CD4-positive, alpha-beta T cell (primary cell): ENCODE data around the gene NEK5. TPM values are rescaled to one million over a fixed set of nuclear protein-coding genes. Genes with fewer than 3 reads are reported as not detected.
A peak's percentile ranks its signal among the peaks of the same experiment; 100 is the strongest.
"Not testable (repeated sequence)": the region's sequence is repeated elsewhere in the genome, so short reads cannot be mapped to it uniquely, and the experiment has no call there.

Experiments used
- ATAC-seq: fragments of 200-7000 bp; cut with Tn5 transposase; one replicate; pipeline ENCODE4 v1.10.0; 2022; ENCODE audit warnings: mild to moderate bottlenecking; ENCODE audit not compliant: poor library complexity
- CTCF ChIA-PET: fragments of 350-600 bp; sonication (Branson Sonifier 250); formaldehyde crosslinking; loops from one replicate; lab custom pipeline; 2021; ENCODE audit warnings: antibody characterized with exemption, inconsistent platforms; lab: Charles Lee
- POLR2A ChIA-PET: fragments of 350-600 bp; sonication (Branson Sonifier 250); formaldehyde crosslinking; loops from one replicate; lab custom pipeline; 2021; ENCODE audit warnings: antibody characterized with exemption, inconsistent platforms; lab: Charles Lee
- DNase-seq, 14 experiments: peaks; one replicate each; pipeline ENCODE4 v3.0.0-alpha.2; 2013 to 2020; ENCODE audit warnings: mixed read lengths in 2 of 14
- H3K27ac ChIP-seq, 2 donors: one replicate each; pipeline versions ENCODE4 v1.5.1 to v1.7.0; 2013; ENCODE audit warnings: low read length in 2 of 2, low read depth in 1 of 2, mild to moderate bottlenecking in 1 of 2
- H3K27me3 ChIP-seq, 2 experiments: 1 replicate in 1 of 2; 2 replicates in 1 of 2; pipeline versions ENCODE4 v1.6.1 to v1.7.0; 2013; ENCODE audit warnings: low read length in 2 of 2, control low read depth in 1 of 2, mild to moderate bottlenecking in 1 of 2, moderate library complexity in 1 of 2; ENCODE audit not compliant: insufficient read depth in 2 of 2, control insufficient read depth in 1 of 2
- H3K36me3 ChIP-seq: one replicate; pipeline ENCODE4 v1.6.1; 2013; ENCODE audit warnings: low read length, control low read depth; ENCODE audit not compliant: insufficient read depth
- H3K4me1 ChIP-seq: one replicate; pipeline ENCODE4 v1.6.1; 2013; ENCODE audit warnings: low read length, control low read depth; ENCODE audit not compliant: insufficient read depth
- H3K4me3 ChIP-seq: one replicate; pipeline ENCODE4 v1.5.1; 2013; ENCODE audit warnings: mild to moderate bottlenecking, low read length, moderate library complexity
- H3K9me3 ChIP-seq, 2 experiments: 1 replicate in 1 of 2; 2 replicates in 1 of 2; pipeline versions ENCODE4 v1.6.1 to v1.7.0; 2013; ENCODE audit warnings: low read length in 2 of 2, mild to moderate bottlenecking in 2 of 2, control low read depth in 1 of 2, moderate library complexity in 1 of 2; ENCODE audit not compliant: control insufficient read depth in 1 of 2, insufficient read depth in 1 of 2
- H3K27ac Mint-ChIP-seq: one replicate; pipeline ENCODE4 v1.8.0; 2020; ENCODE audit warnings: mixed read lengths
- H3K27me3 Mint-ChIP-seq: one replicate; pipeline ENCODE4 v1.8.0; 2021; ENCODE audit warnings: mixed read lengths
- H3K36me3 Mint-ChIP-seq: one replicate; pipeline ENCODE4 v1.8.0; 2021; ENCODE audit warnings: low read depth, mixed read lengths
- H3K4me1 Mint-ChIP-seq: one replicate; pipeline ENCODE4 v1.8.0; 2021; ENCODE audit warnings: low read depth, mixed read lengths
- H3K4me3 Mint-ChIP-seq: one replicate; pipeline ENCODE4 v1.8.0; 2020; ENCODE audit warnings: mild to moderate bottlenecking, mixed read lengths
- H3K9me3 Mint-ChIP-seq: one replicate; pipeline ENCODE4 v1.8.0; 2020; ENCODE audit warnings: mixed read lengths
- intact Hi-C, 2 experiments: fragments of 100-400 bp; cut with DNase I in 1 of 2; cut with micrococcal nuclease in 1 of 2; formaldehyde crosslinking; loops; one replicate each; pipeline versions ENCODE4 v1.15.1 to v1.9.0; 2023 to 2025; cut with DNase I, micrococcal nuclease
- polyA plus RNA-seq, 2 donors: library from polyadenylated mRNA; unstranded; fragments of 120-200 nt; gene quantifications; one replicate each; pipeline ENCODE4 v1.2.1, GENCODE V29; 2013
- total RNA-seq, 174 experiments: library from RNA in 2 of 174; stranded (reverse) in 2 of 174; gene quantifications; one replicate each; pipeline ENCODE4 v1.2.3 and lab custom pipeline; 2021 to 2026
- TF ChIP-seq, protein P1 (sequence below): fragments of 200-600 bp; IDR thresholded peaks from one replicate; pipeline ENCODE4 v1.8.0; 2022; ENCODE audit warnings: antibody characterized with exemption, mild to moderate bottlenecking

Gene NEK5, protein sequence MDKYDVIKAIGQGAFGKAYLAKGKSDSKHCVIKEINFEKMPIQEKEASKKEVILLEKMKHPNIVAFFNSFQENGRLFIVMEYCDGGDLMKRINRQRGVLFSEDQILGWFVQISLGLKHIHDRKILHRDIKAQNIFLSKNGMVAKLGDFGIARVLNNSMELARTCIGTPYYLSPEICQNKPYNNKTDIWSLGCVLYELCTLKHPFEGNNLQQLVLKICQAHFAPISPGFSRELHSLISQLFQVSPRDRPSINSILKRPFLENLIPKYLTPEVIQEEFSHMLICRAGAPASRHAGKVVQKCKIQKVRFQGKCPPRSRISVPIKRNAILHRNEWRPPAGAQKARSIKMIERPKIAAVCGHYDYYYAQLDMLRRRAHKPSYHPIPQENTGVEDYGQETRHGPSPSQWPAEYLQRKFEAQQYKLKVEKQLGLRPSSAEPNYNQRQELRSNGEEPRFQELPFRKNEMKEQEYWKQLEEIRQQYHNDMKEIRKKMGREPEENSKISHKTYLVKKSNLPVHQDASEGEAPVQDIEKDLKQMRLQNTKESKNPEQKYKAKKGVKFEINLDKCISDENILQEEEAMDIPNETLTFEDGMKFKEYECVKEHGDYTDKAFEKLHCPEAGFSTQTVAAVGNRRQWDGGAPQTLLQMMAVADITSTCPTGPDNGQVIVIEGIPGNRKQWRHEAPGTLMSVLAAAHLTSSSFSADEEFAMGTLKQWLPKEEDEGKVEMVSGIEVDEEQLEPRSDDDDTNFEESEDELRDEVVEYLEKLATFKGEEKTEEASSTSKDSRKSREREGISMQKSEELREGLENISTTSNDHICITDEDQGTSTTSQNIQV
- total RNA-seq: under 1 TPM in 1 of 2 experiments, not detected in 1; 0.08 TPM
- polyA plus RNA-seq (2013, experiment 1 of 2): 0.49 TPM
- 0.50 TPM for polyA plus RNA-seq (2013, experiment 2 of 2)
- 0 to 1.7 (median 0.08) reads per million in 172 experiments for total RNA-seq (lab: John Stamatoyannopoulos, UW)

DNA sequence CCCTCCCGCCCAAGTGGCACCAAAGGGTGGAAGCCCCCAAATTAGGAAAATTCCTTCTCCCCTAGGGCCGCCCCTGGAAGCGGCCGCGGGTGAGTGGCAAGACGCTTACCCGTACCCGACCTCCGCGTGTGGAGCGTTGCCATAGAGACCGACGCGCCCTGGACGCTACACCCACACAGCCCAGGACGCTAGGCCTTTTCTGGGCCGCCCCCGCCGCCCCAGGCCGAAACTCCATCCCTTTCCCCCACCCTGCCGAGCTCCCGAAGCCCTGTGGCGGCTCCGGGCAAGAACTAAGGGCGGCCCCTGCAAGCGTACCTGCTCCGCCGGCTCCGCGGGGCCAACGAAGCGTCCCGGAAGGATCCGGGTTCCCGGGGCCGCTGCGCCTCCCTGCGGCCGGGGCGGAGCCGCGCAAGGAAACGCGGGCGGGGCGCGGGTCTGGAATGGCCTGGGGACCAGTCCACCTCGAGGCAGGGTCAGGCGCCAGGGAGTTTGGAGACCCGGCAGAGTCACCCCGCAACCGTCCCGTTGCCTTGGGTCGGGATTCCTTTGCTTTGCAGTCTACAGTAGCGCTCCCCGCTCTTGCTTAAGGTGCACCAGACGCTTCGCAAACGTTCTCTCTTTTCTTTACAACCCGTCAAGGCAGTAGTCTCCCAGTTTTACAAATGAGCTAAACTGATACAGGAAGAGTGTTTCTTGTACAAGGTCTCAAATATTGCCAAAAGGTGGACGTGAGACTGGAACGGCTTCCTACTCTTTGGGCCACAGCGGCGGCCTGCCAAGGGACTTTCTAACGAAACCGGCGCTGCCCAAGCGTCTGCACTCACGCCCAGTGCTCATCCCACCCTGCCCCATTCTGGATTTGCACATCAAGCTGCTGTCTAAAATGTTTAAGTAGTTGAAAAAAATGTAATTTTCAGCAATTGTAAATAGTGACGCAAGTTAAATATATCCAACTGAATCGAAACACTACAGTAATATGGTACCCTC is at the start of gene NEK5:
TSS of gene NEK5 (minus strand) at position 360 of the 987 bp plus-strand sequence. CDS start 1,591 bp downstream, outside the sequence.
- no peak within 1 kb of the TSS for H3K27ac ChIP-seq
- ATAC-seq (peak; percentile 82), DNase-seq (peak; percentile 8 to 72 (median 39))
- peaks cover 19% of the 10 kb centered on the region for H3K4me1 ChIP-seq
- Mint-ChIP-seq H3K27ac (no peak within 1 kb of the TSS), H3K4me1 (peaks cover 20% of the 10 kb centered on the region), H3K4me3 (peak within 1 kb of the TSS; percentile 76), H3K27me3 (no peaks in the 10 kb centered on the region), H3K36me3 (peaks cover 31% of the 10 kb centered on the region), H3K9me3 (no peaks in the 10 kb centered on the region)
- no peaks in the 10 kb centered on the region for H3K36me3 ChIP-seq
- no peaks in the 10 kb centered on the region for H3K9me3 ChIP-seq
- TF ChIP-seq, protein P1, sequence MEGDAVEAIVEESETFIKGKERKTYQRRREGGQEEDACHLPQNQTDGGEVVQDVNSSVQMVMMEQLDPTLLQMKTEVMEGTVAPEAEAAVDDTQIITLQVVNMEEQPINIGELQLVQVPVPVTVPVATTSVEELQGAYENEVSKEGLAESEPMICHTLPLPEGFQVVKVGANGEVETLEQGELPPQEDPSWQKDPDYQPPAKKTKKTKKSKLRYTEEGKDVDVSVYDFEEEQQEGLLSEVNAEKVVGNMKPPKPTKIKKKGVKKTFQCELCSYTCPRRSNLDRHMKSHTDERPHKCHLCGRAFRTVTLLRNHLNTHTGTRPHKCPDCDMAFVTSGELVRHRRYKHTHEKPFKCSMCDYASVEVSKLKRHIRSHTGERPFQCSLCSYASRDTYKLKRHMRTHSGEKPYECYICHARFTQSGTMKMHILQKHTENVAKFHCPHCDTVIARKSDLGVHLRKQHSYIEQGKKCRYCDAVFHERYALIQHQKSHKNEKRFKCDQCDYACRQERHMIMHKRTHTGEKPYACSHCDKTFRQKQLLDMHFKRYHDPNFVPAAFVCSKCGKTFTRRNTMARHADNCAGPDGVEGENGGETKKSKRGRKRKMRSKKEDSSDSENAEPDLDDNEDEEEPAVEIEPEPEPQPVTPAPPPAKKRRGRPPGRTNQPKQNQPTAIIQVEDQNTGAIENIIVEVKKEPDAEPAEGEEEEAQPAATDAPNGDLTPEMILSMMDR: peak; percentile 70
- intact Hi-C loops: loop anchor here (1.0 to 10.0 kb wide), 5 partner anchors 63 to 1004 kb away; no protein-coding TSS in a partner anchor
- CTCF ChIA-PET: interaction anchor here (1.4 to 1.7 kb wide), 3 partner anchors 19 to 279 kb away, joined by 3 to 4 read pairs (median 3); no protein-coding TSS in a partner anchor
- H3K4me3 ChIP-seq: peak within 1 kb of the TSS; percentile 65
- POLR2A ChIA-PET: interaction anchor here (1.3 kb wide), 1 partner anchor 233 kb away, joined by 4 read pairs; no protein-coding TSS in a partner anchor
- H3K27me3 ChIP-seq: peaks cover 3 to 5% of the 10 kb centered on the region in 2 experiments

GRCh38 chr13:52177276-52177675 is 48.4 kb upstream of the NEK5 start:
- H3K36me3 ChIP-seq: peaks cover 56% of the 10 kb centered on the region
- Mint-ChIP-seq H3K9me3 (no peaks in the 10 kb centered on the region), H3K36me3 (peaks cover 65% of the 10 kb centered on the region), H3K4me3 (no peak overlapping the region), H3K27ac (no peak overlapping the region), H3K27me3 (no peaks in the 10 kb centered on the region), H3K4me1 (peaks cover 4% of the 10 kb centered on the region)
- intact Hi-C loops: no loop called here
- no peak overlapping the region for H3K4me3 ChIP-seq
- TF ChIP-seq, protein P1: no peak
- no peaks in the 10 kb centered on the region for H3K4me1 ChIP-seq
- ChIA-PET CTCF (no interaction called here), POLR2A (no interaction called here)
- no peaks in the 10 kb centered on the region for H3K9me3 ChIP-seq
- ATAC-seq (no peak), DNase-seq (no peak)
- H3K27me3 ChIP-seq: no peaks in the 10 kb centered on the region
- no peak overlapping the region for H3K27ac ChIP-seq

DNA sequence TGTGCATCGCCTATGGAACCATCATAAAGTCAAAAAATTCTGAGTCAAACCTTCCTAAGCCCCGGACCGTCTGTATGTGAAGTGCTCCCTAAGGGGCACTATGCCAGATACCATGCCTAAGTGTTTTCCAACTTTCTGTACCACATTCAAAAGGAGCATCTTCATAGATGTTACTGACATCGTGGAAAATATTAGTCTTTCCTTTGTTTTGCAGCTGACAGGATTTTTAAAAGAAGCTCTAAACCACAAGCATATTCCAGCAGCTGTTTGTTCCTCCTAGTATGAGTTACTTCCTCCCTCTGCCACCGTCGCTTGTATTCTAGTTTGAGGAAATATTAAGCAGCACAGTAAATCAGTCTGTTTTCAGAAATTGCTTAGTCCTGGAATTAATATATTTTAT is 45.1 kb upstream of the NEK5 start:
- H3K4me1 Mint-ChIP-seq, H3K4me3 ChIP-seq, H3K27me3 ChIP-seq, H3K4me3 Mint-ChIP-seq, H3K9me3 ChIP-seq, H3K27ac ChIP-seq, DNase-seq, H3K4me1 ChIP-seq, ATAC-seq, POLR2A ChIA-PET, intact Hi-C loops, H3K9me3 Mint-ChIP-seq, H3K27me3 Mint-ChIP-seq: not testable (repeated sequence)
- Mint-ChIP-seq H3K36me3 (peaks cover 69% of the 10 kb centered on the region), H3K27ac (peak overlapping the region; percentile 36)
- CTCF ChIA-PET: interaction anchor here (1.4 kb wide), 1 partner anchor 18 kb away, joined by 4 read pairs; no protein-coding TSS in a partner anchor
- H3K36me3 ChIP-seq: peaks cover 63% of the 10 kb centered on the region
